ENCODE results near the gene MEIS2.

The MEIS2 gene

DNA sequence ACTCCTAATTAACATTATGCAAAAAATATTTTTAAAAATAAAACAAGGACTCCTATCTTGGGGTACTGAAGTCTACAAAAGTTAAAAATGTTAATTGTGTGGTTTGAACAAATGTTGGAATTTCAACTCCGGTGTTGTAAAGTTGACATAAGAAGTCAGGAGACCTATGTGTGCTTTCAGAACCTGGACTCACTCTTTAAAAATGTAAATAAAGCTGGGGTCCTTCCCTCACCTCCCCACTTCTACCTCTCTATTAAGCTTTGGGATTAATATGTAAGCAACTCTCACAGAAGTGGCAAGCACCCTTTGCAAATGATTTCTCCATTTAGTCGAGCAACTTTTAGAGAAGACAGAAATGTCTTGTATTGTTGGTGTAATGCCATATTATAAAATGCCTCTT is 11.9 kb downstream of the MEIS2 start:
- Histone ChIP-seq H3K9me3 (ENCODE audit: low read length) (no peaks in the 10 kb centered on the region), H3K27ac (ENCODE audit: low read depth, low read length, poor library complexity, severe bottlenecking) (no peak overlapping the region), H3K9ac (ENCODE audit: low read length) (no peak overlapping the region), H3K9me2 (ENCODE audit: low read depth, low read length) (no peaks in the 10 kb centered on the region), H3K36me3 (ENCODE audit: insufficient read depth, low read length) (peaks cover 90% of the 10 kb centered on the region), H3K4me2 (ENCODE audit: low read length) (no peak overlapping the region), H3K79me2 (ENCODE audit: insufficient read depth, low read length) (peaks cover 56% of the 10 kb centered on the region), H2AFZ (ENCODE audit: low read length) (no peak overlapping the region), H3K4me1 (ENCODE audit: insufficient read depth, low read length, severe bottlenecking) (peaks cover 61% of the 10 kb centered on the region), H4K20me1 (ENCODE audit: insufficient read depth, low read length) (no peaks in the 10 kb centered on the region), H3K4me3 (ENCODE audit: low read depth, low read length, poor library complexity, severe bottlenecking) (no peak overlapping the region), H3F3A (ENCODE audit: insufficient read depth, low read length) (0 out of 2 replicates have a peak, but pooled peaks cover under 1% of the 10 kb centered on the region), H3K27me3 (ENCODE audit: insufficient read depth, low read length) (no peaks in the 10 kb centered on the region)
- TF ChIP-seq, protein P1, sequence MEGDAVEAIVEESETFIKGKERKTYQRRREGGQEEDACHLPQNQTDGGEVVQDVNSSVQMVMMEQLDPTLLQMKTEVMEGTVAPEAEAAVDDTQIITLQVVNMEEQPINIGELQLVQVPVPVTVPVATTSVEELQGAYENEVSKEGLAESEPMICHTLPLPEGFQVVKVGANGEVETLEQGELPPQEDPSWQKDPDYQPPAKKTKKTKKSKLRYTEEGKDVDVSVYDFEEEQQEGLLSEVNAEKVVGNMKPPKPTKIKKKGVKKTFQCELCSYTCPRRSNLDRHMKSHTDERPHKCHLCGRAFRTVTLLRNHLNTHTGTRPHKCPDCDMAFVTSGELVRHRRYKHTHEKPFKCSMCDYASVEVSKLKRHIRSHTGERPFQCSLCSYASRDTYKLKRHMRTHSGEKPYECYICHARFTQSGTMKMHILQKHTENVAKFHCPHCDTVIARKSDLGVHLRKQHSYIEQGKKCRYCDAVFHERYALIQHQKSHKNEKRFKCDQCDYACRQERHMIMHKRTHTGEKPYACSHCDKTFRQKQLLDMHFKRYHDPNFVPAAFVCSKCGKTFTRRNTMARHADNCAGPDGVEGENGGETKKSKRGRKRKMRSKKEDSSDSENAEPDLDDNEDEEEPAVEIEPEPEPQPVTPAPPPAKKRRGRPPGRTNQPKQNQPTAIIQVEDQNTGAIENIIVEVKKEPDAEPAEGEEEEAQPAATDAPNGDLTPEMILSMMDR (IDR thresholded peaks at IDR 0.05; ENCODE audit: low read length) = no peak
- TF ChIP-seq EZH2 (IDR thresholded peaks at IDR 0.05; ENCODE audit: borderline replicate concordance, low read length) = no peak

- peaks cover 50% of the 10 kb centered on the region for H3K79me2 ChIP-seq (ENCODE audit: insufficient read depth, low read length)
- no peaks in the 10 kb centered on the region for H4K20me1 ChIP-seq (ENCODE audit: insufficient read depth, low read length)
- H3F3A ChIP-seq (ENCODE audit: insufficient read depth, low read length) = no peaks in the 10 kb centered on the region
- peaks cover 90% of the 10 kb centered on the region for H3K36me3 ChIP-seq (ENCODE audit: insufficient read depth, low read length)
- no peaks in the 10 kb centered on the region for H3K9me2 ChIP-seq (ENCODE audit: low read depth, low read length)
- peak overlapping the region; percentile 50 for H3K27ac ChIP-seq (ENCODE audit: low read depth, low read length, poor library complexity, severe bottlenecking)
- H3K27me3 ChIP-seq (ENCODE audit: insufficient read depth, low read length) = no peaks in the 10 kb centered on the region
- no peak overlapping the region for H2AFZ ChIP-seq (ENCODE audit: low read length)
- no peak overlapping the region; the same call in 1 of the 2 replicates for H3K4me2 ChIP-seq (ENCODE audit: low read length)
- no peak overlapping the region for H3K9ac ChIP-seq (ENCODE audit: low read length)
- TF ChIP-seq, protein P1 (IDR thresholded peaks at IDR 0.05; ENCODE audit: low read length) = no peak
- TF ChIP-seq EZH2 (IDR thresholded peaks at IDR 0.05; ENCODE audit: borderline replicate concordance, low read length) = no peak
- no peaks in the 10 kb centered on the region for H3K9me3 ChIP-seq (ENCODE audit: low read length)
- H3K4me3 ChIP-seq (ENCODE audit: low read depth, low read length, poor library complexity, severe bottlenecking) = no peak overlapping the region
- H3K4me1 ChIP-seq (ENCODE audit: insufficient read depth, low read length, severe bottlenecking) = peaks cover 51% of the 10 kb centered on the region
These were observed 13.2 kb downstream of the MEIS2 start for GRCh38 chr15:37087131-37087588.

- Histone ChIP-seq H3K9ac (ENCODE audit: low read length) (no peak overlapping the region), H3K4me1 (ENCODE audit: insufficient read depth, low read length, severe bottlenecking) (peaks cover 45% of the 10 kb centered on the region), H3F3A (ENCODE audit: insufficient read depth, low read length) (no peaks in the 10 kb centered on the region), H3K9me3 (ENCODE audit: low read length) (no peaks in the 10 kb centered on the region), H4K20me1 (ENCODE audit: insufficient read depth, low read length) (no peaks in the 10 kb centered on the region), H3K79me2 (ENCODE audit: insufficient read depth, low read length) (peaks cover 45% of the 10 kb centered on the region), H3K27me3 (ENCODE audit: insufficient read depth, low read length) (no peaks in the 10 kb centered on the region), H3K36me3 (ENCODE audit: insufficient read depth, low read length) (peaks cover 90% of the 10 kb centered on the region), H3K4me3 (ENCODE audit: low read depth, low read length, poor library complexity, severe bottlenecking) (no peak overlapping the region), H3K9me2 (ENCODE audit: low read depth, low read length) (no peaks in the 10 kb centered on the region), H3K27ac (ENCODE audit: low read depth, low read length, poor library complexity, severe bottlenecking) (peak overlapping the region; percentile 50), H2AFZ (ENCODE audit: low read length) (no peak overlapping the region), H3K4me2 (ENCODE audit: low read length) (no peak overlapping the region; the same call in 1 of the 2 replicates)
- no peak for TF ChIP-seq EZH2 (IDR thresholded peaks at IDR 0.05; ENCODE audit: borderline replicate concordance, low read length)
- TF ChIP-seq, protein P1 (IDR thresholded peaks at IDR 0.05; ENCODE audit: low read length) = no peak
These were observed 13.8 kb downstream of the MEIS2 start for GRCh38 chr15:37086521-37086920.

Measured in OCI-LY1 (cell line).